ENCODE data around the gene CHM. TPM values are rescaled to one million over a fixed set of nuclear protein-coding genes. Genes with fewer than 3 reads are reported as not detected.

CHM gene
- total and polyA plus RNA-seq, 2 of the 8 experiments (the other 6 are each of a cell fraction or from before 2014, with no cell fraction given): 8.6 to 15.5 TPM

DNA sequence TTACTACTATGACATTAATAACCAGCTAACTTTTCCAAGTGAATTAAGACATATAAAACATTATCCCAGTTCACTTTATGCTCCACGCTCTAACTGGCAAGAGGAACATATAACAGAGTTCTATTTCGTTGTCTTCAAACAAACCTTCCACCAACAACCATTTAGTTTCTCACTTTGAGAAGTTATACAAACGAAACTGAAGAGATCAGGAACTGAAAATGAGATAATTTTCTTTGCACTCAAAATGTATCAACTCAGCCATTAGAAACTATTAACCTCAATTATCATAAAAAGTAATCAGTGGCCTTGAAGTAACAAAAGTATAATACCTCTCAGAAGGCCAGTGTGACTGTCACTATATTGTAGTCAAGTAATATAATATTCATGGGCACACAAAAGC is 70.1 kb downstream of the CHM start:
- H3K4me1 ChIP-seq (replicated peaks in 1 of 4; ENCODE audit: control insufficient read depth in 3 of 4, insufficient read depth in 4 of 4, low read length in 3 of 4): no peaks in the 10 kb centered on the region
- H3K23me2 ChIP-seq (ENCODE audit: low read depth, low read length): no peaks in the 10 kb centered on the region; the same call in 1 of the 2 replicates
- H2AFZ ChIP-seq (ENCODE audit: low read length): no peak overlapping the region
- H3K36me3 ChIP-seq (ENCODE audit: control insufficient read depth in 2 of 4, insufficient read depth in 4 of 4, low read length in 3 of 4): peaks cover 0 to 5% (median 0%) of the 10 kb centered on the region in 4 experiments; a peak in 1 of 8 replicates
- no peak overlapping the region for H2BK12ac ChIP-seq (ENCODE audit: low read depth, low read length)
- H3K9ac ChIP-seq (replicated peaks in 1 of 4; ENCODE audit: extremely low read depth in 1 of 4, low read depth in 3 of 4, low read length in 3 of 4): no peak overlapping the region
- H3K14ac ChIP-seq (ENCODE audit: insufficient read length): no peak overlapping the region
- WGBS, 2 experiments (ENCODE audit: extremely low coverage in 1 of 2, insufficient coverage in 1 of 2, insufficient read length in 1 of 2, insufficient replicate concordance in 2 of 2, low coverage in 1 of 2, low lambda C conversion rate in 2 of 2, missing lambda C conversion rate in 1 of 2): 98% methylated on average over 3 of the region's 3 CpGs; no CpG with 5 or more reads in 1 of the 2 experiments
- no peaks in the 10 kb centered on the region for H3K9me3 ChIP-seq (ENCODE audit: insufficient read depth in 2 of 2, low read depth in 1 of 2, low read length in 1 of 2)
- H4K20me1 ChIP-seq (replicated peaks in 1 of 2; ENCODE audit: control insufficient read depth in 1 of 2, insufficient read depth in 2 of 2, low read length in 2 of 2): no peaks in the 10 kb centered on the region
- H2BK120ac ChIP-seq (replicated peaks; ENCODE audit: low read depth, low read length): no peak overlapping the region
- H3K79me1 ChIP-seq (ENCODE audit: low read depth, low read length): no peaks in the 10 kb centered on the region
- no peak overlapping the region for H3K4ac ChIP-seq (replicated peaks; ENCODE audit: insufficient read length, low read depth, low read length)
- no peak for DNase-seq (ENCODE audit: low read depth in 1 of 2, low spot score in 2 of 2)
- H3K4me3 ChIP-seq (ENCODE audit: extremely low read depth in 1 of 4, insufficient read depth in 2 of 4, low read depth in 3 of 4, low read length in 4 of 4): no peak overlapping the region
- FAIRE-seq: no peak
- CTCF ChIA-PET (ENCODE audit: partially characterized antibody): no interaction called here
- H3K79me2 ChIP-seq (ENCODE audit: control insufficient read depth in 1 of 2, insufficient read depth in 2 of 2, low read length in 2 of 2): no peaks in the 10 kb centered on the region
- no peak overlapping the region for H2BK20ac ChIP-seq (ENCODE audit: low read length)
- H4K5ac ChIP-seq (ENCODE audit: insufficient read length, low read depth, low read length): no peak overlapping the region
- H3K4me2 ChIP-seq (ENCODE audit: insufficient read depth in 1 of 2, low read depth in 2 of 2, low read length in 2 of 2): no peak overlapping the region
- H4K8ac ChIP-seq (ENCODE audit: extremely low read depth, insufficient read depth, low read length): no peak overlapping the region
- H4K91ac ChIP-seq (replicated peaks; ENCODE audit: insufficient read length, low read length): no peak overlapping the region
- POLR2A ChIA-PET (ENCODE audit: partially characterized antibody): no interaction called here
- H2BK15ac ChIP-seq (ENCODE audit: low read length): no peak overlapping the region
- no peak overlapping the region for H3K27ac ChIP-seq (ENCODE audit: low read depth, low read length)
- H3K56ac ChIP-seq (replicated peaks; ENCODE audit: insufficient read length, low read depth, low read length): no peak overlapping the region
- H3K27me3 ChIP-seq (replicated peaks in 1 of 4; ENCODE audit: control insufficient read depth in 3 of 4, extremely low read depth in 1 of 4, insufficient read depth in 3 of 4, low read length in 3 of 4): no peaks in the 10 kb centered on the region
- H2AK5ac ChIP-seq (ENCODE audit: low read depth, low read length): no peak overlapping the region
- no peak overlapping the region for H2BK5ac ChIP-seq (ENCODE audit: low read depth, low read length)
- H3K18ac ChIP-seq (ENCODE audit: extremely low read depth, low read length): no peak overlapping the region
- no peak overlapping the region for H3K23ac ChIP-seq (ENCODE audit: insufficient read length)
- TF ChIP-seq TEAD4 (IDR thresholded peaks at IDR 0.05; ENCODE audit: low read depth, low read length) (no peak), KDM5A (IDR thresholded peaks at IDR 0.05; ENCODE audit: low read length) (no peak), TBP (IDR thresholded peaks at IDR 0.05; ENCODE audit: low read depth, low read length) (no peak), GTF2F1 (IDR thresholded peaks at IDR 0.05; ENCODE audit: borderline replicate concordance, low read depth, low read length) (no peak), POU5F1 (IDR thresholded peaks at IDR 0.05; ENCODE audit: low read depth, low read length) (no peak), EGR1 (IDR thresholded peaks at IDR 0.05; ENCODE audit: borderline replicate concordance, low read depth, low read length) (no peak), RAD21 (IDR thresholded peaks at IDR 0.05 in 1 of 2, conservative IDR thresholded peaks at IDR 0.05 in 1 of 2; ENCODE audit: low read depth in 2 of 2, low read length in 2 of 2) (no peak), YY1 (IDR thresholded peaks at IDR 0.05; ENCODE audit: low read depth, low read length) (no peak), CTBP2 (IDR thresholded peaks at IDR 0.05; ENCODE audit: borderline replicate concordance, insufficient read depth, insufficient read length, low read length) (no peak), FOSL1 (IDR thresholded peaks at IDR 0.05; ENCODE audit: insufficient read depth, low read depth, low read length) (no peak), SUZ12 (IDR thresholded peaks at IDR 0.05; ENCODE audit: low read length) (no peak), CEBPB (IDR thresholded peaks at IDR 0.05; ENCODE audit: low read depth, low read length) (no peak), PHF8 (conservative IDR thresholded peaks at IDR 0.05; ENCODE audit: low read depth, low read length) (no peak)
- TF ChIP-seq, protein P1, sequence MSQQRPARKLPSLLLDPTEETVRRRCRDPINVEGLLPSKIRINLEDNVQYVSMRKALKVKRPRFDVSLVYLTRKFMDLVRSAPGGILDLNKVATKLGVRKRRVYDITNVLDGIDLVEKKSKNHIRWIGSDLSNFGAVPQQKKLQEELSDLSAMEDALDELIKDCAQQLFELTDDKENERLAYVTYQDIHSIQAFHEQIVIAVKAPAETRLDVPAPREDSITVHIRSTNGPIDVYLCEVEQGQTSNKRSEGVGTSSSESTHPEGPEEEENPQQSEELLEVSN (IDR thresholded peaks at IDR 0.05): no peak
